HG02798 (cell line): Measurements from ENCODE around the gene SLC17A9.

ENCODE experiments used
- ATAC-seq: cut with Tn5 transposase; IDR thresholded peaks from one replicate; pipeline ENCODE4 v1.9.1; 2021; ENCODE audit warnings: mild to moderate bottlenecking; ENCODE audit not compliant: unreplicated experiment, poor library complexity

The SLC17A9 gene

DNA sequence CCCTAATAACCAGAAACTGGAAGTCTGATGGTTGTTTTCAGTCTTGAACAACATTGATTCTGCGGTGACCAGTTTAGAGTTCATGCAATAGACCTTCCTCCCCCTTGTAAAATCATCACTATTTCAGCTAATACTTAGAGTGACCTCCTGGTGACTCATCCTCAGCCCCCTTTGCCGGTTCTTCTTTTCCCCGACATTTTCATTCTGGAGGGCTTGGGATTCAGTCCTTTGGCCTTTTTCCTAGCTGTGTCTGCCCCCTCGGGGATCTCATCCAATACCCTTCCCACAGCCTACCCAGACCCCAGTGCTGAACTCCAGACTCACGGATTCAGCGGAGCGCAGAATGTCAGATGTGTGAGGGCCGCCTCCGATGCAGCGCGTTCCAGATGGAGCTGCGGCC is 61.8 kb downstream of the SLC17A9 start:
- no peak for ATAC-seq

DNA sequence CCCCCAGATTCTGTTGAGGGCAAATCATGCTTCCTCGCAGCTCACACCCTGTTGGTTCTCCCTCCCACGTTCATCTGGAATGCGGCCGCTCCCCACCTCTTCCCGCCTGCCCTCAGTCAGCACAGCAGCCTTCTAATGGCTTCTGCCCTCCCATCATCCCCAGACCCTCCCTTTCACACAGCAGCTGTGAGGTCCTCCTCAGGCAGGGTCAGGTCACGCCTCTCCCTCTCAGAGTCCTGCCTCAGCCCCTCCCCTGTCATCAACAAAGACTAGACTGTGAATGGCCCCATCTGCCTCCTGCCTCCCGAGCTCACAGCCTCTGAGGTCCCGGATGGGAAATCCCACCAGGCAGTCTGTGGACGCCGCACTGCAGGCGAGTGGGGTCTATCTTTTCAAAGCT is 62.2 kb downstream of the SLC17A9 start:
- no peak for ATAC-seq

DNA sequence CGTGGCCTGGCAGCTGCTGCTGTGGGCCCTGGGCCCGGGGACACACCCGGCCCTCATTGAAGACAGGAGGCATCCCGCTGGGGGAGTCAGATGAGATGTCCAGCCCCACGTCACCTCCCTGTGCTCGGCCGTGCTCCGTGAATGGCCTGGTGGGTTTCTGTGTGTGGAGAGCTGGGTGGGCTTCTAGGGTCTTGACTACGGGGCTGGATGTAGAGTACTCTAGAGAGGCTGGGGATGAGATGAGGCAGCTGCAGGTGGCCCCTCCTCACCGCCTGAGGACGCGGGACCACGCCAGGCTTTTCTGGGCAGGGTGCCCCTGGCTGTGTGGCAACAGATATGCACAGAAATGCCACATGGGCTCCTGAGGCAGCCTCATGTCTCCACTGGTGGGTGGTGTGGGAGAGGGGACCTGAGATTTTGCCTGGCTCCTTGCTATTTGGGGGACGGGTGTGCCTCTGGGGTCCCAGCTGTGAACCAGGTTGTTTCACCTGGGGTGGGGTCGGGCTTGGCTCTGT is 62.7 kb downstream of the SLC17A9 start:
- ATAC-seq: no peak

GRCh38 chr20:63015662-63016361 is 63.3 kb downstream of the SLC17A9 start:
- ATAC-seq: no peak

DNA sequence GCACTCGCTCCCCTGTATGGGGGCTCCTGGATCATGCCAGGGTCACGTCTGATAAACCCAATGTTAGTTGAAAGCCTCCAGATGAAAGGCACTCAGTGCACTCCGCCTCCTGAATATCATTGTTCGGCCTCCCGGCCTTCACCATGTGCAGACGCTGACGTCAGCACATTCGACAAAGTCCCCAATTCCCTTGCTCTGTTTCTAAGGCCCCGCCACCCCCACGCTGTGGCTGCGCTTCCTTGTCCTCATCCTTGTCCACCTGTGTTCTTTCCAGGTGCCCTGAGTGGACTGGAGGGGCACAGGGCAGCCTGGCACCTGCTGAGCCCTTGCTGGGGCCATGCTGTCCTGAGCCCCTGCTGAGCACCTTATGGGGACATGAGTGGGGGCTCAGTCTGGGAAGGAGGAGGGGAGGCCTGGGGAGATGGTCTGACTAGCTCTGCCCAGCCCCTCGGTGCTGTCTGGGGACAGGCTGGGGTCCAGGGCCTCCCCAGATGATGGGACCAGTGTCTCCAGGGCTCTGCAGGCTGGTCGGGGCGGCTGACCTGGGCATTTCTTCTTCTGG is 64.1 kb downstream of the SLC17A9 start:
- ATAC-seq: no peak

DNA sequence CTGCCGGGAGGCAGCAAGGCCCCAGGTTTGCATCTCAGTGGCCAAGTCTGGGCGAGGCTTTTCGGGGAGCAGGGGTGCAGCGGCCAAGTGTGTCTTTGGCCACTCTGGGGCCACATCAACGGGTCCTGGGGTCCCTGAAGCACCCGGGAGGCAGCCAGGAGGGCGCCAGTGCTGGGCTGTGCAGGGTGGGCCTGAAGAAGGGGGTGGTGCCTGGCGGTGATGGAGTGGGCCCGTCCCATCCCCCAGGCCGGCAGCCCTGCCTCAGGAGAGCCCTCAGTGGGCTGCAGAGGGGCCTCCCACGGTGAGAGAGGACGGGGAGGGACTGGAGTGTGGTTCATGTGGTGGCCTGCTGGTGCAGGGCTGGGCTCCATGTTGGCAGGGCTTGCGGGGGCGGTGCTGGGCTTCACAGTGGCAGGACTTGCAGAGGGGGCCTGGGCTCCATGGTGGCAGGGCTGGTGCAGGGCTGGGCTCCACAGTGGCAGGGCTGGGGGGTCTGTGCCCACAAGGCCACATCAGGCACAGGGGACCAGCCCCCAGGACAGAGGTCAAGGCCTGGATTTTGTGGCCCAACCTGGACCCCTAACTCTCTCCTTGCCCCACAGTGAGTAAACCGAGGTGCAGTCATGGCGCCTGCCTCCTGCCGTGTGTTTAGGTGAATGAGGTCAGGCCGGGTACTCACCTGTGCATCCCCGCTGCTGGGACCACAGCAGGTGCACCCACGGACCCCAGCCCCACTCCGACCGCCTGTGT is 64.7 kb downstream of the SLC17A9 start:
- ATAC-seq: no peak

DNA sequence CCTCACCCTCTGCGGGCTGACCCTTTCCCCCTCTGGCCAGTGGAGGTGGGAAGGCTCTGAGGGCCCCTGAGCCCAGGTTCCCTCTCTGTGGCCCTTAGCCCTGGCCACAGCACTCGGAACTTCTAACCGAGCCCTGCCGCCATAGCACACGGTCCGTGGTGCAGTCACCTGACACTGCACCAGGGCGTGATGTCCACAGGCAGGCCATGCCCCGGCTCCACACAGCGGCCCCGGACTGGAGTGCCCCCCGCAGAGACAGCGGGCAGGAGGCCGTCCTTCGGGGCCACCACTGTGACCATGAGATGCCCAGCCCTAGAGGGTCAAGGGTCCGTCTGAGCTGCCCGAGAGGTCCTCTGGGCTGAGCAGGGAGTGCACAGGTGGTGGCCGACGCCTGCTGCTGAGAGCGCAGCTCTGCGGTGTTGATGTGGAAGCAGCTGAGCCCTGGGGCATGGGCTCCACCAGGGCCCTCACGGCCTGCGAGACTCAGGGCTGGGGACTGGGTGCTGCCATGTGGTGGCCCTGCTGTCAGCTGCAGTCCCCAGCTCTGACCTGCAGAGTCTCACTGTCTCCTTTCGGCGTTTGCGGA is 65.4 kb downstream of the SLC17A9 start:
- ATAC-seq: no peak
